Myocyte (in vitro differentiated cells): ENCODE data around the gene ZNF687. TPM values are rescaled to one million over a fixed set of nuclear protein-coding genes. Genes with fewer than 3 reads are reported as not detected.

Source experiments
- total RNA-seq: library from RNA; depleted of rRNA; stranded (reverse); fragments of >200 nt; gene quantifications from 2 replicates; pipeline ENCODE4 v1.2.3, GENCODE V29; 2014

Gene ZNF687
- total RNA-seq, 1 donor from 2014 or later, result 17.3 TPM

Other genes starting within 250 kb of the ZNF687 start
- gene BNIPL, start 245.7 kb upstream of the ZNF687 start, total RNA-seq, result 1.4 and 1.8 TPM in 2 replicates
- 4.8 and 5.4 TPM in 2 replicates for gene C1orf56, start 234.5 kb upstream of the ZNF687 start, total RNA-seq
- gene CDC42SE1, start 222.7 kb upstream of the ZNF687 start, total RNA-seq, result 65.9 and 92.2 TPM in 2 replicates
- 76.6 and 79.8 TPM in 2 replicates for gene MLLT11, start 221.9 kb upstream of the ZNF687 start, total RNA-seq
- gene GABPB2, start 211.5 kb upstream of the ZNF687 start, total RNA-seq, result 4.3 and 6.7 TPM in 2 replicates
- 73.1 and 132 TPM in 2 replicates for gene SEMA6C, start 135.7 kb upstream of the ZNF687 start, total RNA-seq
- not detected in 2 replicates for gene TNFAIP8L2, start 125.7 kb upstream of the ZNF687 start, total RNA-seq
- 18.7 and 23.9 TPM in 2 replicates for gene LYSMD1, start 116.4 kb upstream of the ZNF687 start, total RNA-seq
- gene SCNM1, start 116.2 kb upstream of the ZNF687 start, total RNA-seq, result 26.0 and 26.1 TPM in 2 replicates
- gene TMOD4, start 106.3 kb upstream of the ZNF687 start, total RNA-seq, result 0.35 and 0.47 TPM in 2 replicates
- 80.3 and 81.8 TPM in 2 replicates for gene VPS72, start 92.1 kb upstream of the ZNF687 start, total RNA-seq
- gene PIP5K1A, start 83.7 kb upstream of the ZNF687 start, total RNA-seq, result 34.2 and 40.4 TPM in 2 replicates
- 144 and 179 TPM in 2 replicates for gene PSMD4, start 27.6 kb upstream of the ZNF687 start, total RNA-seq
- gene PI4KB, start 45.1 kb downstream of the ZNF687 start, total RNA-seq, result 52.4 and 59.5 TPM in 2 replicates
- 30.6 and 46.4 TPM in 2 replicates for gene RFX5, start 65.0 kb downstream of the ZNF687 start, total RNA-seq
- gene SELENBP1, start 90.4 kb downstream of the ZNF687 start, total RNA-seq, result 9.5 and 15.7 TPM in 2 replicates
- gene PSMB4, start 117.3 kb downstream of the ZNF687 start, total RNA-seq, result 241 and 277 TPM in 2 replicates
- gene POGZ, start 177.2 kb downstream of the ZNF687 start, total RNA-seq, result 29.4 and 33.7 TPM in 2 replicates
- 0.21 TPM in 1 of 2 replicates, not detected in the other for gene CGN, start 229.1 kb downstream of the ZNF687 start, total RNA-seq